Breast epithelium (tissue), 3 donors: ENCODE data around the gene CHST5.

Experiments
- POLR2A ChIP-seq: fragments of 450-650 bp; IDR thresholded peaks from one replicate; pipeline ENCODE4 v1.6.1; 2016; ENCODE audit warnings: antibody characterized with exemption, mild to moderate bottlenecking, moderate library complexity
- POLR2AphosphoS5 ChIP-seq, 3 donors: sonication (generic); formaldehyde crosslinking; IDR thresholded peaks; one replicate each; pipeline ENCODE4 v1.6.1; 2017; ENCODE audit warnings: antibody characterized with exemption in 3 of 3
- TF ChIP-seq, protein P1 (sequence below), 3 donors: fragments of 450-650 bp; IDR thresholded peaks; one replicate each; pipeline ENCODE4 v1.5.1; 2016 to 2017; ENCODE audit warnings: antibody characterized with exemption in 3 of 3, mild to moderate bottlenecking in 3 of 3, moderate library complexity in 3 of 3

DNA sequence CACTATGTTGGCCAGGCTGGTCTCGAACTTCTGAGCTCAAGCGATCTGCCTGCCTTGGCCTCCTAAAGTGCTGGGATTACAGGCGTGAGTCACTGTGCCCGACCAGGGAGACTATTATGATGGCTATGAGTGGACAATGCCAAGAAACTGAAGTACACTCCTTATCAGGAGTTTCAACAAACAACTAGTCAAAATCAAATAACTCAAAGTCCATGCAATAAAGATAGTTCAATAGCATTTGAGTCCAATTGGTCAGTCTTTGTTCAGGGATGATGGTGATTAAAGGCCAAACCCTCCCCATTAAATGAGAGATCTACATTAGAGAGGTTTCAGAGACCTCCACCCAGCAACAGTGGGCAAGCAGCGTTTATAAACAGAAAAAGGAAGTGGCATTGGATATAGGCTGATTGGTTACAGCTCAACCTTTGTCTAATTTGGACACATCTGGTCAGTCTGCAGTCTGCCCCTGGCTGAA is 8.0 kb downstream of the CHST5 start:
- TF ChIP-seq, protein P1, sequence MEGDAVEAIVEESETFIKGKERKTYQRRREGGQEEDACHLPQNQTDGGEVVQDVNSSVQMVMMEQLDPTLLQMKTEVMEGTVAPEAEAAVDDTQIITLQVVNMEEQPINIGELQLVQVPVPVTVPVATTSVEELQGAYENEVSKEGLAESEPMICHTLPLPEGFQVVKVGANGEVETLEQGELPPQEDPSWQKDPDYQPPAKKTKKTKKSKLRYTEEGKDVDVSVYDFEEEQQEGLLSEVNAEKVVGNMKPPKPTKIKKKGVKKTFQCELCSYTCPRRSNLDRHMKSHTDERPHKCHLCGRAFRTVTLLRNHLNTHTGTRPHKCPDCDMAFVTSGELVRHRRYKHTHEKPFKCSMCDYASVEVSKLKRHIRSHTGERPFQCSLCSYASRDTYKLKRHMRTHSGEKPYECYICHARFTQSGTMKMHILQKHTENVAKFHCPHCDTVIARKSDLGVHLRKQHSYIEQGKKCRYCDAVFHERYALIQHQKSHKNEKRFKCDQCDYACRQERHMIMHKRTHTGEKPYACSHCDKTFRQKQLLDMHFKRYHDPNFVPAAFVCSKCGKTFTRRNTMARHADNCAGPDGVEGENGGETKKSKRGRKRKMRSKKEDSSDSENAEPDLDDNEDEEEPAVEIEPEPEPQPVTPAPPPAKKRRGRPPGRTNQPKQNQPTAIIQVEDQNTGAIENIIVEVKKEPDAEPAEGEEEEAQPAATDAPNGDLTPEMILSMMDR (IDR thresholded peaks at IDR 0.05) = no peak
- TF ChIP-seq POLR2A (no peak), POLR2AphosphoS5 (IDR thresholded peaks at IDR 0.05) (no peak)
